ENCODE data around the gene MDP1.
A peak's percentile ranks its signal among the peaks of the same experiment; 100 is the strongest.
"Not testable (repeated sequence)": the region's sequence is repeated elsewhere in the genome, so short reads cannot be mapped to it uniquely, and the experiment has no call there.

Gene MDP1

GRCh38 chr14:24250354-24250753, 34.5 kb upstream of the MDP1 start:
- TF ChIP-seq CTCF (IDR thresholded peaks at IDR 0.05; ENCODE audit: borderline replicate concordance, insufficient read depth, low read depth, low read length): no peak
- no peak overlapping the region for H3K4me3 ChIP-seq (ENCODE audit: low read depth, low read length)

- no peak for TF ChIP-seq CTCF (IDR thresholded peaks at IDR 0.05; ENCODE audit: borderline replicate concordance, insufficient read depth, low read depth, low read length)
- H3K4me3 ChIP-seq (ENCODE audit: low read depth, low read length): no peak overlapping the region
Measured at GRCh38 chr14:24249230-24250021, 33.6 kb upstream of the MDP1 start.

GRCh38 chr14:24247422-24247821, 31.6 kb upstream of the MDP1 start:
- no peak overlapping the region for H3K4me3 ChIP-seq (ENCODE audit: low read depth, low read length)
- TF ChIP-seq CTCF (IDR thresholded peaks at IDR 0.05; ENCODE audit: borderline replicate concordance, insufficient read depth, low read depth, low read length): no peak

- H3K4me3 ChIP-seq (ENCODE audit: low read depth, low read length): no peak overlapping the region
- TF ChIP-seq CTCF (IDR thresholded peaks at IDR 0.05; ENCODE audit: borderline replicate concordance, insufficient read depth, low read depth, low read length): no peak
Measured at GRCh38 chr14:24246765-24247212, 30.9 kb upstream of the MDP1 start.

GRCh38 chr14:24245350-24245749, 29.5 kb upstream of the MDP1 start:
- H3K4me3 ChIP-seq (ENCODE audit: low read depth, low read length): not testable (repeated sequence)

- peak overlapping the region; percentile 12 for H3K4me3 ChIP-seq (ENCODE audit: low read depth, low read length)
- TF ChIP-seq CTCF (IDR thresholded peaks at IDR 0.05; ENCODE audit: borderline replicate concordance, insufficient read depth, low read depth, low read length): no peak
Measured at GRCh38 chr14:24243336-24243836, 27.5 kb upstream of the MDP1 start.

- TF ChIP-seq CTCF (IDR thresholded peaks at IDR 0.05; ENCODE audit: borderline replicate concordance, insufficient read depth, low read depth, low read length): no peak; the same call in none of the 2 replicates
- H3K4me3 ChIP-seq (ENCODE audit: low read depth, low read length): peak overlapping the region; percentile 44
Measured at GRCh38 chr14:24241829-24242443, 26.1 kb upstream of the MDP1 start.
